Esophagus muscularis mucosa (tissue), 4 donors: ENCODE data around the gene CCM2.

Experiments
- CTCF ChIP-seq, 3 experiments: fragments of 200-600 bp in 2 of 3; fragments of 450-650 bp in 1 of 3; sonication (generic) in 2 of 3; IDR thresholded peaks; one replicate each; pipeline ENCODE4 v1.5.1; 2017 to 2019; ENCODE audit warnings: antibody characterized with exemption in 3 of 3, mild to moderate bottlenecking in 2 of 3, moderate library complexity in 1 of 3
- EP300 ChIP-seq: sonication (generic); formaldehyde crosslinking; IDR thresholded peaks from one replicate; pipeline ENCODE4 v1.6.1; 2017; ENCODE audit warnings: antibody characterized with exemption
- POLR2A ChIP-seq: fragments of 450-650 bp; IDR thresholded peaks from one replicate; pipeline ENCODE4 v1.6.1; 2017; ENCODE audit warnings: antibody characterized with exemption, moderate library complexity, mild to moderate bottlenecking, low read depth
- POLR2AphosphoS5 ChIP-seq, 2 donors: sonication (generic); formaldehyde crosslinking; IDR thresholded peaks; one replicate each; pipeline ENCODE4 v1.6.1; 2017; ENCODE audit warnings: antibody characterized with exemption in 2 of 2

GRCh38 chr7:44975331-44976039, 24.5 kb upstream of the CCM2 start:
- TF ChIP-seq CTCF (IDR thresholded peaks at IDR 0.05) (no peak), POLR2AphosphoS5 (IDR thresholded peaks at IDR 0.05) (no peak), EP300 (no peak), POLR2A (no peak)
